ENCODE results near the gene GSTM5.

GRCh38 chr1:109730666-109731065 is 18.6 kb downstream of the GSTM5 start:
- TF ChIP-seq RAD21 (IDR thresholded peaks at IDR 0.05; ENCODE audit: low read depth) (no peak), EP300 (IDR thresholded peaks at IDR 0.05; ENCODE audit: borderline replicate concordance) (no peak), EGR1 (IDR thresholded peaks at IDR 0.05) (no peak), TEAD4 (IDR thresholded peaks at IDR 0.05) (no peak), YY1 (IDR thresholded peaks at IDR 0.05; ENCODE audit: low read depth) (no peak), NFIC (IDR thresholded peaks at IDR 0.05) (no peak), MAX (IDR thresholded peaks at IDR 0.05) (no peak), FOXM1 (IDR thresholded peaks at IDR 0.05; ENCODE audit: borderline replicate concordance, low read depth) (no peak)

Measured in Ishikawa (cell line).